ENCODE measurements around the gene PHLDA1. TPM values are rescaled to one million over a fixed set of nuclear protein-coding genes. Genes with fewer than 3 reads are reported as not detected.

Gene PHLDA1
- total RNA-seq, 1 experiment from 2014 or later = 4.9 TPM

DNA sequence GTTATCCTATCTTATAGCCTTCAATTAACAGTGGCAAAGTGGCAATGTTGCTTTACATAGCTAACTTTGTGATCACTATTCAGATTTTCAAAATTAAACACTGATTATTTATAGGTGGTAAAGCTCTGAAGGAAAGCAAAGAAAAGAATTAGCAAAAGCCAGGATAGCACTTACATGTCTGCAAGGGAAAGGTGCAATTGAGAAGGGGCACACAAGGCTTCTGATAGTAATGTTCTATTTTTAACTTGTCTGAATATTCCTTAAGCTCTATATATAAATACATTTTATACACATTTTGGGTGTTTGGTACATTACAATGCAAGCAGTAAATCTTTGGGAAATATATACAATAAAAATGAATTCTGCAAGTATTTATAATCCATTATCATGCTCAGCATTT lies 42.0 kb upstream of the PHLDA1 start:
- intact Hi-C loops (cut with micrococcal nuclease; ENCODE audit: unreplicated experiment) = no loop called here
- BruUV-seq (replicated peaks) = no TSS peak
- H3K9me3 ChIP-seq (ENCODE audit: low read depth, low read length, poor library complexity, severe bottlenecking) = peaks cover 6% of the 10 kb centered on the region
- no peaks in the 10 kb centered on the region for H3K27me3 ChIP-seq (replicated peaks; ENCODE audit: insufficient read depth, low read depth, low read length, poor library complexity)
- CTCF ChIA-PET = no interaction called here
- DNase-seq (ENCODE audit: low spot score) = no peak
- TF ChIP-seq, protein P1, sequence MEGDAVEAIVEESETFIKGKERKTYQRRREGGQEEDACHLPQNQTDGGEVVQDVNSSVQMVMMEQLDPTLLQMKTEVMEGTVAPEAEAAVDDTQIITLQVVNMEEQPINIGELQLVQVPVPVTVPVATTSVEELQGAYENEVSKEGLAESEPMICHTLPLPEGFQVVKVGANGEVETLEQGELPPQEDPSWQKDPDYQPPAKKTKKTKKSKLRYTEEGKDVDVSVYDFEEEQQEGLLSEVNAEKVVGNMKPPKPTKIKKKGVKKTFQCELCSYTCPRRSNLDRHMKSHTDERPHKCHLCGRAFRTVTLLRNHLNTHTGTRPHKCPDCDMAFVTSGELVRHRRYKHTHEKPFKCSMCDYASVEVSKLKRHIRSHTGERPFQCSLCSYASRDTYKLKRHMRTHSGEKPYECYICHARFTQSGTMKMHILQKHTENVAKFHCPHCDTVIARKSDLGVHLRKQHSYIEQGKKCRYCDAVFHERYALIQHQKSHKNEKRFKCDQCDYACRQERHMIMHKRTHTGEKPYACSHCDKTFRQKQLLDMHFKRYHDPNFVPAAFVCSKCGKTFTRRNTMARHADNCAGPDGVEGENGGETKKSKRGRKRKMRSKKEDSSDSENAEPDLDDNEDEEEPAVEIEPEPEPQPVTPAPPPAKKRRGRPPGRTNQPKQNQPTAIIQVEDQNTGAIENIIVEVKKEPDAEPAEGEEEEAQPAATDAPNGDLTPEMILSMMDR (conservative IDR thresholded peaks at IDR 0.05; ENCODE audit: low read depth, low read length) = no peak
- no peak for TF ChIP-seq EZH2 (IDR thresholded peaks at IDR 0.05; ENCODE audit: borderline replicate concordance, low read depth, low read length, poor library complexity, severe bottlenecking)
- H3K36me3 ChIP-seq (ENCODE audit: insufficient read depth, low read length, poor library complexity, severe bottlenecking) = peaks cover 35% of the 10 kb centered on the region
- H3K27ac ChIP-seq (ENCODE audit: low read depth, low read length, poor library complexity, severe bottlenecking) = no peak overlapping the region
- peaks cover 18% of the 10 kb centered on the region for H3K4me1 ChIP-seq (ENCODE audit: insufficient read depth, low read length, poor library complexity, severe bottlenecking)
- H3K4me3 ChIP-seq (ENCODE audit: low read depth, low read length, poor library complexity, severe bottlenecking) = no peak overlapping the region
- POLR2A ChIA-PET (ENCODE audit: low non-redundant PET) = no interaction called here

DNA sequence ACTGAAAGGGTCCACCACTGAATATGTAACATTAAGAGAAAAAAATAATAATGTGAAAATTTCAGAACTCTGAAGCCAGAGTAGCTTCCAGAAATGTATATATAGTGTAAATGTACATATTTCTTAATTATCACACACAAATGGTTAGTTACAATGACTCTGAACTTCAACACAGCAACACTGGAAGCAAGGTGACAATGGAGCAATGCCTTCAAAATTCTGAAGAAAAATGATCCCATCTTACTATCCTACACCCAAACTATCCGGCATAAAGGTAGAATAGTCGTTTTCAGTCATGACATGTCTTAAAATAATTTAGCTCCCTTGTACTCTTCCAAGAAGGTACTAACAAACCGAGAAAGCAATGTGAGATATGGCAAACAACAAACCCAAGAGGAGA lies 41.0 kb upstream of the PHLDA1 start:
- BruUV-seq (replicated peaks) = no TSS peak
- H3K4me3 ChIP-seq (ENCODE audit: low read depth, low read length, poor library complexity, severe bottlenecking) = no peak overlapping the region
- peaks cover 28% of the 10 kb centered on the region for H3K4me1 ChIP-seq (ENCODE audit: insufficient read depth, low read length, poor library complexity, severe bottlenecking)
- ChIA-PET CTCF (no interaction called here), POLR2A (ENCODE audit: low non-redundant PET) (interaction anchor here (0.7 kb wide), 1 partner anchor 307 kb away, joined by 3 read pairs; no protein-coding TSS in a partner anchor)
- H3K27me3 ChIP-seq (replicated peaks; ENCODE audit: insufficient read depth, low read depth, low read length, poor library complexity) = no peaks in the 10 kb centered on the region
- H3K27ac ChIP-seq (ENCODE audit: low read depth, low read length, poor library complexity, severe bottlenecking) = no peak overlapping the region
- no peaks in the 10 kb centered on the region for H3K9me3 ChIP-seq (ENCODE audit: low read depth, low read length, poor library complexity, severe bottlenecking)
- no peak for TF ChIP-seq EZH2 (IDR thresholded peaks at IDR 0.05; ENCODE audit: borderline replicate concordance, low read depth, low read length, poor library complexity, severe bottlenecking)
- TF ChIP-seq, protein P1 (conservative IDR thresholded peaks at IDR 0.05; ENCODE audit: low read depth, low read length) = no peak
- no peak for DNase-seq (ENCODE audit: low spot score)
- intact Hi-C loops (cut with micrococcal nuclease; ENCODE audit: unreplicated experiment) = no loop called here
- peaks cover 34% of the 10 kb centered on the region for H3K36me3 ChIP-seq (ENCODE audit: insufficient read depth, low read length, poor library complexity, severe bottlenecking)

DNA sequence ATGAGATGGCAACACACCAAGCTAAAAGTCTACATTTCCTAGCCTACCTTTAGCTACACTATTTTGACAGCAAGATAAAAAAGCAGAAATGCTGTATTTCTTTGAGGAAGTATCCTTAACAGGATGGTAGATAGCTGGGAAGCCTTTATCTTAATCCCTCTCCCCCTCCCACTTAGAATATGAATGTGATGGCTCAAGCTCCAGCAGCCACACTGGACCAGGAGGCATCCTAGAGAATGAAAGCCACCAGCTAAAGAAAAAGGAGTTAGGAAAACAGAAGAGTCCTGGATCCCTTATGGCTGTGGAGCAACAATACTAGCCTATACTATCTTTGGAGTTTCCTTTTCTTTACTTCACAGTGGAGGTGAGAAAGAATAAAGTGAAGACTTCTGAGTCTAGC lies 37.8 kb upstream of the PHLDA1 start:
- H3K27ac ChIP-seq (ENCODE audit: low read depth, low read length, poor library complexity, severe bottlenecking) = no peak overlapping the region
- POLR2A ChIA-PET (ENCODE audit: low non-redundant PET) = no interaction called here

More for the DNA sequence above, 37.8 kb upstream of the PHLDA1 start:
- intact Hi-C loops (cut with micrococcal nuclease; ENCODE audit: unreplicated experiment) = no loop called here
- no peak for DNase-seq (ENCODE audit: low spot score)
- peaks cover 15% of the 10 kb centered on the region for H3K9me3 ChIP-seq (ENCODE audit: low read depth, low read length, poor library complexity, severe bottlenecking)
- H3K27me3 ChIP-seq (replicated peaks; ENCODE audit: insufficient read depth, low read depth, low read length, poor library complexity) = no peaks in the 10 kb centered on the region
- H3K4me3 ChIP-seq (ENCODE audit: low read depth, low read length, poor library complexity, severe bottlenecking) = no peak overlapping the region
- peaks cover 19% of the 10 kb centered on the region for H3K4me1 ChIP-seq (ENCODE audit: insufficient read depth, low read length, poor library complexity, severe bottlenecking)
- peaks cover 66% of the 10 kb centered on the region for H3K36me3 ChIP-seq (ENCODE audit: insufficient read depth, low read length, poor library complexity, severe bottlenecking)
- CTCF ChIA-PET = no interaction called here
- BruUV-seq (replicated peaks) = no TSS peak
- TF ChIP-seq, protein P1 (conservative IDR thresholded peaks at IDR 0.05; ENCODE audit: low read depth, low read length) = no peak
- TF ChIP-seq EZH2 (IDR thresholded peaks at IDR 0.05; ENCODE audit: borderline replicate concordance, low read depth, low read length, poor library complexity, severe bottlenecking) = no peak
